H1 (cell line): ENCODE measurements around the gene BOLA3. TPM values are rescaled to one million over a fixed set of nuclear protein-coding genes. Genes with fewer than 3 reads are reported as not detected.

ENCODE experiments used
- CTCF ChIA-PET: fragments of 300-600 bp; sonication (Branson Sonifier 250); formaldehyde crosslinking; loops from one replicate; lab custom pipeline; 2021; ENCODE audit not compliant: partially characterized antibody; lab: Charles Lee
- POLR2A ChIA-PET: fragments of 300-600 bp; sonication (Branson Sonifier 250); formaldehyde crosslinking; loops from one replicate; lab custom pipeline; 2021; ENCODE audit warnings: inconsistent platforms; ENCODE audit not compliant: partially characterized antibody; lab: Charles Lee
- DNase-seq, 2 experiments: peaks; one replicate each; pipeline versions ENCODE4 v3.0.0 to v3.0.0-alpha.2; 2010 to 2022; ENCODE audit warnings: low spot score in 2 of 2, low read depth in 1 of 2, mixed read lengths in 1 of 2
- FAIRE-seq: peaks from 2 replicates; lab custom pipeline; 2011; peaks lifted over from hg19 to GRCh38; lab: Jason Lieb, UNC
- H2AFZ ChIP-seq: 2 replicates; pipeline ENCODE4 v1.8.1; 2012; ENCODE audit warnings: low read length, inconsistent platforms
- H2AK5ac ChIP-seq: 2 replicates; pipeline ENCODE4 v1.6.1; 2013; ENCODE audit warnings: low read depth, low read length
- H2BK120ac ChIP-seq: replicated peaks from 2 replicates; pipeline ENCODE3; 2013; ENCODE audit warnings: low read depth, low read length, inconsistent platforms
- H2BK12ac ChIP-seq: 2 replicates; pipeline ENCODE4 v1.6.1; 2013; ENCODE audit warnings: low read depth, low read length
- H2BK15ac ChIP-seq: 2 replicates; pipeline ENCODE4 v1.6.1; 2013; ENCODE audit warnings: low read length
- H2BK20ac ChIP-seq: 2 replicates; pipeline ENCODE4 v1.6.1; 2013; ENCODE audit warnings: low read length
- H2BK5ac ChIP-seq: 2 replicates; pipeline ENCODE4 v1.6.1; 2013; ENCODE audit warnings: low read depth, low read length
- H3K14ac ChIP-seq: 2 replicates; pipeline ENCODE4 v1.6.1; 2013; ENCODE audit warnings: inconsistent platforms; ENCODE audit not compliant: insufficient read length
- H3K18ac ChIP-seq: 2 replicates; pipeline ENCODE4 v1.6.1; 2013; ENCODE audit warnings: low read length; ENCODE audit errors: extremely low read depth
- H3K23ac ChIP-seq: 2 replicates; pipeline ENCODE4 v1.6.1; 2013; ENCODE audit warnings: inconsistent platforms; ENCODE audit not compliant: insufficient read length
- H3K23me2 ChIP-seq: 2 replicates; pipeline ENCODE4 v1.6.1; 2013; ENCODE audit warnings: low read depth, low read length
- H3K27ac ChIP-seq: 2 replicates; pipeline ENCODE4 v1.6.1; 2011; ENCODE audit warnings: low read depth, low read length, inconsistent platforms
- H3K27me3 ChIP-seq, 4 experiments: replicated peaks in 1 of 4; 1 replicate in 1 of 4; 2 replicates in 3 of 4; pipeline versions ENCODE4 v1.6.1 to v1.8.1; 2011 to 2013; ENCODE audit warnings: low read length in 3 of 4, mild to moderate bottlenecking in 3 of 4, inconsistent platforms in 2 of 4, mixed read lengths in 2 of 4, moderate library complexity in 1 of 4; ENCODE audit not compliant: control insufficient read depth in 3 of 4, insufficient read depth in 3 of 4; ENCODE audit errors: extremely low read depth in 1 of 4
- H3K36me3 ChIP-seq, 4 experiments: 2 replicates each; pipeline versions ENCODE4 v1.6.1 to v1.8.1; 2011 to 2013; ENCODE audit warnings: mild to moderate bottlenecking in 4 of 4, low read length in 3 of 4, moderate library complexity in 2 of 4, control low read depth in 1 of 4, inconsistent platforms in 1 of 4; ENCODE audit not compliant: insufficient read depth in 4 of 4, control insufficient read depth in 2 of 4
- H3K4ac ChIP-seq: replicated peaks from 2 replicates; pipeline ENCODE3; 2013; ENCODE audit warnings: low read length, low read depth, mixed read lengths, inconsistent platforms; ENCODE audit not compliant: insufficient read length
- H3K4me1 ChIP-seq, 4 experiments: replicated peaks in 1 of 4; 1 replicate in 1 of 4; 2 replicates in 3 of 4; pipeline versions ENCODE4 v1.6.1 to v1.8.1; 2011 to 2013; ENCODE audit warnings: low read length in 3 of 4, inconsistent platforms in 2 of 4, mixed read lengths in 1 of 4; ENCODE audit not compliant: insufficient read depth in 4 of 4, control insufficient read depth in 3 of 4
- H3K4me2 ChIP-seq, 2 experiments: 2 replicates each; pipeline versions ENCODE4 v1.6.1 to v1.8.1; 2011 to 2013; ENCODE audit warnings: low read depth in 2 of 2, low read length in 2 of 2, control low read depth in 1 of 2, inconsistent platforms in 1 of 2, mild to moderate bottlenecking in 1 of 2; ENCODE audit not compliant: insufficient read depth in 1 of 2
- H3K4me3 ChIP-seq, 4 experiments: fragments of 200-600, 300-600 bp in 1 of 4; sonication (generic), shearing (Covaris generic), sonication (Bioruptor Twin) in 1 of 4; 2 replicates each; pipeline versions ENCODE4 v1.5.1 to v1.8.1; 2011 to 2016; ENCODE audit warnings: low read length in 4 of 4, low read depth in 3 of 4, control low read depth in 2 of 4, inconsistent platforms in 2 of 4, mild to moderate bottlenecking in 2 of 4, mixed read lengths in 1 of 4, moderate library complexity in 1 of 4; ENCODE audit not compliant: insufficient read depth in 2 of 4; ENCODE audit errors: extremely low read depth in 1 of 4
- H3K56ac ChIP-seq: replicated peaks from 2 replicates; pipeline ENCODE3; 2013; ENCODE audit warnings: low read depth, mild to moderate bottlenecking, mixed read lengths, low read length, inconsistent platforms; ENCODE audit not compliant: insufficient read length
- H3K79me1 ChIP-seq: 2 replicates; pipeline ENCODE4 v1.6.1; 2013; ENCODE audit warnings: low read depth, low read length, control low read depth
- H3K79me2 ChIP-seq, 2 experiments: 2 replicates each; pipeline versions ENCODE4 v1.6.1 to v1.8.1; 2012 to 2013; ENCODE audit warnings: low read length in 2 of 2, mild to moderate bottlenecking in 2 of 2, inconsistent platforms in 1 of 2; ENCODE audit not compliant: insufficient read depth in 2 of 2, control insufficient read depth in 1 of 2
- H3K9ac ChIP-seq, 4 experiments: replicated peaks in 1 of 4; 1 replicate in 1 of 4; 2 replicates in 3 of 4; pipeline versions ENCODE4 v1.6.1 to v1.8.1; 2011 to 2013; ENCODE audit warnings: low read depth in 3 of 4, low read length in 3 of 4, control low read depth in 2 of 4, mild to moderate bottlenecking in 2 of 4, moderate library complexity in 2 of 4, inconsistent platforms in 1 of 4; ENCODE audit errors: extremely low read depth in 1 of 4
- H3K9me3 ChIP-seq, 2 experiments: 2 replicates each; pipeline versions ENCODE4 v1.6.1 to v1.8.1; 2012 to 2013; ENCODE audit warnings: mild to moderate bottlenecking in 2 of 2, moderate library complexity in 2 of 2, control low read depth in 1 of 2, inconsistent platforms in 1 of 2, low read depth in 1 of 2, low read length in 1 of 2, mixed read lengths in 1 of 2; ENCODE audit not compliant: insufficient read depth in 2 of 2
- H4K20me1 ChIP-seq, 2 experiments: replicated peaks in 1 of 2; 2 replicates each; pipeline versions ENCODE3 to v1.8.1; 2011 to 2013; ENCODE audit warnings: inconsistent platforms in 2 of 2, low read length in 2 of 2, mild to moderate bottlenecking in 1 of 2; ENCODE audit not compliant: insufficient read depth in 2 of 2, control insufficient read depth in 1 of 2
- H4K5ac ChIP-seq: 2 replicates; pipeline ENCODE4 v1.6.1; 2013; ENCODE audit warnings: low read length, low read depth, mixed read lengths, inconsistent platforms; ENCODE audit not compliant: insufficient read length
- H4K8ac ChIP-seq: 2 replicates; pipeline ENCODE4 v1.8.0; 2013; ENCODE audit warnings: mild to moderate bottlenecking, moderate library complexity, low read length, inconsistent platforms; ENCODE audit not compliant: insufficient read depth; ENCODE audit errors: extremely low read depth
- H4K91ac ChIP-seq: replicated peaks from 2 replicates; pipeline ENCODE3; 2013; ENCODE audit warnings: low read length, mixed read lengths, inconsistent platforms; ENCODE audit not compliant: insufficient read length
- CTBP2 ChIP-seq: IDR thresholded peaks from 2 replicates; pipeline ENCODE4 v1.7.0; 2011; ENCODE audit warnings: borderline replicate concordance, mild to moderate bottlenecking, moderate library complexity, mixed read lengths, low read length; ENCODE audit not compliant: insufficient read depth, insufficient read length
- SAP30 ChIP-seq: fragments of 300-600 bp; sonication (generic); IDR thresholded peaks from 2 replicates; pipeline ENCODE4 v1.7.1; 2012; ENCODE audit warnings: low read length, moderate library complexity, mild to moderate bottlenecking, inconsistent platforms; ENCODE audit not compliant: insufficient read depth, insufficient replicate concordance
- SIX5 ChIP-seq: IDR thresholded peaks from 2 replicates; pipeline ENCODE4 v1.6.1; 2011; ENCODE audit warnings: mild to moderate bottlenecking, low read depth, low read length
- TEAD4 ChIP-seq: IDR thresholded peaks from 2 replicates; pipeline ENCODE4 v1.6.1; 2012; ENCODE audit warnings: low read depth, low read length, inconsistent platforms, mixed read lengths
- YY1 ChIP-seq: IDR thresholded peaks from 2 replicates; pipeline ENCODE4 v1.6.1; 2011; ENCODE audit warnings: low read depth, mild to moderate bottlenecking, low read length
- WGBS, 2 experiments: shearing (Covaris generic) in 1 of 2; methylation state at CpG; one replicate each; pipeline versions ENCODE4 v1.1.6 to v1.1.7; 2013 to 2015; ENCODE audit warnings: low lambda C conversion rate in 2 of 2, mixed read lengths in 2 of 2, inconsistent platforms in 1 of 2, low coverage in 1 of 2, missing lambda C conversion rate in 1 of 2; ENCODE audit not compliant: insufficient replicate concordance in 2 of 2, insufficient coverage in 1 of 2, insufficient read length in 1 of 2; ENCODE audit errors: extremely low coverage in 1 of 2, missing lambda C conversion rate in 1 of 2; 5-methylcytosine and 5-hydroxymethylcytosine counted together
- polyA plus RNA-seq, 7 experiments: library from polyadenylated mRNA; depleted of rRNA in 3 of 7; stranded (reverse) in 5 of 7; unstranded in 2 of 7; fragments of >200 nt in 5 of 7; fragments of 200-250 nt in 2 of 7; gene quantifications; 1 replicate in 5 of 7; 2 replicates in 1 of 7; 4 replicates in 1 of 7; pipeline versions ENCODE4 v1.2.1 to v1.2.3, GENCODE V29; 2011 to 2013; ENCODE audit warnings: missing spikeins in 2 of 7, mixed read lengths in 2 of 7
- total RNA-seq: library from RNA; stranded (reverse); fragmentation: NEBNext Ultra II Directional; extraction: Animal tissue kit (Norgen Biotek cat#: 25700); gene quantifications from 2 replicates; pipeline ENCODE4 v1.2.1, GENCODE V29; 2021
- TF ChIP-seq, protein P1 (sequence below): IDR thresholded peaks from 2 replicates; pipeline ENCODE4 v1.6.1; 2012; ENCODE audit warnings: low read length, inconsistent platforms
- TF ChIP-seq, protein P2 (sequence below), 3 experiments: IDR thresholded peaks; 1 replicate in 2 of 3; 2 replicates in 1 of 3; pipeline versions ENCODE4 v1.5.1 to v1.6.1; 2011; ENCODE audit warnings: low read length in 3 of 3, mild to moderate bottlenecking in 3 of 3, inconsistent platforms in 2 of 3, low read depth in 1 of 3, moderate library complexity in 1 of 3; ENCODE audit not compliant: insufficient read depth in 1 of 3; ENCODE audit errors: control extremely low read depth in 1 of 3

Gene BOLA3
- total and polyA plus RNA-seq, 2 of the 8 experiments (the other 6 are each of a cell fraction or from before 2014, with no cell fraction given) = 46.1 to 67.3 TPM

DNA sequence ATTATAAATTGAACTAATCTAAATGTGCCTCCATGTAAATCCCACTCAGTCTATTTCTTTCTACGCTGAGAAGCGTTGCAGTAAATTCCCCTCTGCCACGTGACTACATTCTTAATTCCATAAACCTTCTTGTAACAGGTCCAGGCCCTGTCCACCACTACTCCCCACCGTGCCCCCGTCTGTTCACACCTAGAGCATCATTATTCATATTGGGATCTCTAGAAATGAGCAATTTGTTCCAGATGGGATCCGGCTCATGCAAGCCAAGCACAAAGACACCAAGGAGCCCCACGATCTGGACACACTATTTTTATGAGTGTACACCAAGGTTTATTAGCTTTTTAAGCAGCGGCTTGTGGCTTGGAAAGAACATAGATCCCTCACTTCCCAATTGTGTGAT is 38.2 kb downstream of the BOLA3 start:
- H4K5ac ChIP-seq = no peak overlapping the region
- H2AK5ac ChIP-seq = no peak overlapping the region
- CTCF ChIA-PET = interaction anchor here (0.7 to 3.5 kb wide), 2 partner anchors 11 to 12 kb away, joined by 3 to 19 read pairs; no protein-coding TSS in a partner anchor
- no peak overlapping the region for H2BK5ac ChIP-seq
- no peak overlapping the region for H2AFZ ChIP-seq
- no peak overlapping the region for H3K14ac ChIP-seq
- no peak overlapping the region for H4K91ac ChIP-seq
- H3K18ac ChIP-seq = no peak overlapping the region
- H2BK15ac ChIP-seq = no peak overlapping the region
- no peaks in the 10 kb centered on the region for H3K23me2 ChIP-seq
- H3K23ac ChIP-seq = no peak overlapping the region
- H3K27ac ChIP-seq = no peak overlapping the region
- peaks cover 0 to 3% (median under 1%) of the 10 kb centered on the region in 4 experiments; a peak in 1 of 8 replicates for H3K36me3 ChIP-seq
- TF ChIP-seq SAP30 (no peak), CTBP2 (no peak), SIX5 (no peak), YY1 (no peak), TEAD4 (no peak)
- TF ChIP-seq, protein P1, sequence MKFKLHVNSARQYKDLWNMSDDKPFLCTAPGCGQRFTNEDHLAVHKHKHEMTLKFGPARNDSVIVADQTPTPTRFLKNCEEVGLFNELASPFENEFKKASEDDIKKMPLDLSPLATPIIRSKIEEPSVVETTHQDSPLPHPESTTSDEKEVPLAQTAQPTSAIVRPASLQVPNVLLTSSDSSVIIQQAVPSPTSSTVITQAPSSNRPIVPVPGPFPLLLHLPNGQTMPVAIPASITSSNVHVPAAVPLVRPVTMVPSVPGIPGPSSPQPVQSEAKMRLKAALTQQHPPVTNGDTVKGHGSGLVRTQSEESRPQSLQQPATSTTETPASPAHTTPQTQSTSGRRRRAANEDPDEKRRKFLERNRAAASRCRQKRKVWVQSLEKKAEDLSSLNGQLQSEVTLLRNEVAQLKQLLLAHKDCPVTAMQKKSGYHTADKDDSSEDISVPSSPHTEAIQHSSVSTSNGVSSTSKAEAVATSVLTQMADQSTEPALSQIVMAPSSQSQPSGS = no peak
- TF ChIP-seq, protein P2, sequence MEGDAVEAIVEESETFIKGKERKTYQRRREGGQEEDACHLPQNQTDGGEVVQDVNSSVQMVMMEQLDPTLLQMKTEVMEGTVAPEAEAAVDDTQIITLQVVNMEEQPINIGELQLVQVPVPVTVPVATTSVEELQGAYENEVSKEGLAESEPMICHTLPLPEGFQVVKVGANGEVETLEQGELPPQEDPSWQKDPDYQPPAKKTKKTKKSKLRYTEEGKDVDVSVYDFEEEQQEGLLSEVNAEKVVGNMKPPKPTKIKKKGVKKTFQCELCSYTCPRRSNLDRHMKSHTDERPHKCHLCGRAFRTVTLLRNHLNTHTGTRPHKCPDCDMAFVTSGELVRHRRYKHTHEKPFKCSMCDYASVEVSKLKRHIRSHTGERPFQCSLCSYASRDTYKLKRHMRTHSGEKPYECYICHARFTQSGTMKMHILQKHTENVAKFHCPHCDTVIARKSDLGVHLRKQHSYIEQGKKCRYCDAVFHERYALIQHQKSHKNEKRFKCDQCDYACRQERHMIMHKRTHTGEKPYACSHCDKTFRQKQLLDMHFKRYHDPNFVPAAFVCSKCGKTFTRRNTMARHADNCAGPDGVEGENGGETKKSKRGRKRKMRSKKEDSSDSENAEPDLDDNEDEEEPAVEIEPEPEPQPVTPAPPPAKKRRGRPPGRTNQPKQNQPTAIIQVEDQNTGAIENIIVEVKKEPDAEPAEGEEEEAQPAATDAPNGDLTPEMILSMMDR (IDR thresholded peaks at IDR 0.05; ENCODE audit: control extremely low read depth in 1 of 3, insufficient read depth in 1 of 3, low read depth in 1 of 3, low read length in 3 of 3) = no peak
- H2BK12ac ChIP-seq = no peak overlapping the region
- no peaks in the 10 kb centered on the region for H3K9me3 ChIP-seq
- no peaks in the 10 kb centered on the region for H3K79me2 ChIP-seq
- no peak overlapping the region for H3K56ac ChIP-seq
- H3K4me1 ChIP-seq = peaks cover 4 to 13% (median 12%) of the 10 kb centered on the region in 4 experiments
- no peak overlapping the region for H3K4me2 ChIP-seq
- no peak overlapping the region for H3K4me3 ChIP-seq
- H4K20me1 ChIP-seq = no peaks in the 10 kb centered on the region
- no peak overlapping the region for H3K4ac ChIP-seq
- H4K8ac ChIP-seq = no peak overlapping the region
- 90% methylated on average over 8 of the region's 8 CpGs; no CpG with 5 or more reads in 1 of the 2 experiments for WGBS, 2 experiments
- DNase-seq = no peak
- no peaks in the 10 kb centered on the region for H3K79me1 ChIP-seq
- no peak for FAIRE-seq
- POLR2A ChIA-PET = interaction anchor here (1.7 to 2.1 kb wide), 2 partner anchors 10 to 11 kb away, joined by 7 read pairs; no protein-coding TSS in a partner anchor
- no peak overlapping the region for H2BK120ac ChIP-seq
- H2BK20ac ChIP-seq = no peak overlapping the region
- H3K27me3 ChIP-seq = no peaks in the 10 kb centered on the region
- no peak overlapping the region for H3K9ac ChIP-seq
